Mammary epithelial cell (primary cell): ENCODE results near the gene KCNH1.

ENCODE experiments used
- CTCF ChIP-seq, 2 donors: IDR thresholded peaks in 1 of 2; conservative IDR thresholded peaks in 1 of 2; 2 replicates each; pipeline ENCODE4 v1.5.1; 2011 to 2012; ENCODE audit warnings: inconsistent platforms in 2 of 2, low read length in 2 of 2, mild to moderate bottlenecking in 2 of 2, control low read depth in 1 of 2, low read depth in 1 of 2; ENCODE audit not compliant: insufficient read depth in 1 of 2; ENCODE audit errors: extremely low read depth in 1 of 2
- EZH2 ChIP-seq: IDR thresholded peaks from 2 replicates; pipeline ENCODE4 v1.6.1; 2012; ENCODE audit warnings: low read length, inconsistent platforms, borderline replicate concordance

GRCh38 chr1:210817385-210818275 lies 316.3 kb downstream of the KCNH1 start:
- no peak for TF ChIP-seq EZH2
- no peak for TF ChIP-seq CTCF (conservative IDR thresholded peaks at IDR 0.05 in 1 of 2, IDR thresholded peaks at IDR 0.05 in 1 of 2; ENCODE audit: extremely low read depth in 1 of 2, insufficient read depth in 1 of 2, low read depth in 1 of 2, low read length in 2 of 2)
